Fibroblast of lung (primary cell): ENCODE results near the gene SLC22A17. TPM values are rescaled to one million over a fixed set of nuclear protein-coding genes. Genes with fewer than 3 reads are reported as not detected.

Source experiments
- DNase-seq, 2 donors: peaks; one replicate each; pipeline versions ENCODE4 v3.0.0 to v3.0.0-alpha.2; 2010; ENCODE audit warnings: low read depth in 2 of 2
- H2AFZ ChIP-seq: 2 replicates; pipeline ENCODE4 v1.5.1; 2012; ENCODE audit warnings: low read length, control low read depth, inconsistent platforms
- H3K27ac ChIP-seq: 2 replicates; pipeline ENCODE4 v1.5.1; 2011; ENCODE audit warnings: low read length, control low read depth; ENCODE audit not compliant: insufficient read depth
- H3K27me3 ChIP-seq: 2 replicates; pipeline ENCODE4 v1.5.1; 2011; ENCODE audit warnings: mild to moderate bottlenecking, low read length; ENCODE audit not compliant: control insufficient read depth, insufficient read depth
- H3K36me3 ChIP-seq: 2 replicates; pipeline ENCODE4 v1.5.1; 2011; ENCODE audit warnings: low read length; ENCODE audit not compliant: control insufficient read depth, insufficient read depth
- H3K4me1 ChIP-seq: 2 replicates; pipeline ENCODE4 v1.5.1; 2011; ENCODE audit warnings: low read length; ENCODE audit not compliant: control insufficient read depth, insufficient read depth; ENCODE audit errors: extremely low read depth
- H3K4me2 ChIP-seq: 2 replicates; pipeline ENCODE4 v1.5.1; 2011; ENCODE audit warnings: low read length, control low read depth; ENCODE audit not compliant: insufficient read depth; ENCODE audit errors: extremely low read depth
- H3K4me3 ChIP-seq, 4 experiments: fragments of 200-600 bp in 1 of 4; sonication (generic) in 1 of 4; replicated peaks in 1 of 4; 2 replicates each; pipeline ENCODE4 v1.5.1; 2011 to 2016; ENCODE audit warnings: low read length in 4 of 4, low read depth in 3 of 4, mild to moderate bottlenecking in 3 of 4, control low read depth in 2 of 4, inconsistent platforms in 1 of 4, mixed read lengths in 1 of 4; ENCODE audit not compliant: insufficient read depth in 1 of 4; ENCODE audit errors: control extremely low read depth in 1 of 4
- H3K79me2 ChIP-seq: 2 replicates; pipeline ENCODE4 v1.5.1; 2012; ENCODE audit warnings: mild to moderate bottlenecking, low read length, inconsistent platforms; ENCODE audit not compliant: control insufficient read depth, insufficient read depth
- H3K9ac ChIP-seq: 2 replicates; pipeline ENCODE4 v1.5.1; 2011; ENCODE audit warnings: mild to moderate bottlenecking, low read length, control low read depth; ENCODE audit not compliant: insufficient read depth
- H3K9me3 ChIP-seq: 2 replicates; pipeline ENCODE4 v1.5.1; 2012; ENCODE audit warnings: low read depth, low read length; ENCODE audit not compliant: control insufficient read depth, insufficient read depth
- H4K20me1 ChIP-seq: 2 replicates; pipeline ENCODE4 v1.5.1; 2011; ENCODE audit warnings: low read length; ENCODE audit not compliant: control insufficient read depth, insufficient read depth; ENCODE audit errors: extremely low read depth
- CTCF ChIP-seq, 2 donors: IDR thresholded peaks in 1 of 2; conservative IDR thresholded peaks in 1 of 2; 1 replicate in 1 of 2; 2 replicates in 1 of 2; pipeline ENCODE4 v1.5.1; 2011 to 2012; ENCODE audit warnings: low read length in 2 of 2, control low read depth in 1 of 2, inconsistent platforms in 1 of 2, low read depth in 1 of 2, mild to moderate bottlenecking in 1 of 2
- EZH2 ChIP-seq: IDR thresholded peaks from 2 replicates; pipeline ENCODE4 v1.5.1; 2012; ENCODE audit warnings: low read length, control low read depth, mild to moderate bottlenecking; ENCODE audit errors: missing control alignments
- polyA plus RNA-seq, 2 donors: library from polyadenylated mRNA; depleted of rRNA in 1 of 2; stranded (reverse) in 1 of 2; unstranded in 1 of 2; fragments of >200 nt; gene quantifications; 2 replicates each; pipeline ENCODE4 v1.2.1, GENCODE V29; 2011 to 2012; ENCODE audit warnings: missing spikeins in 1 of 2
- total RNA-seq: library from RNA; depleted of rRNA; stranded (reverse); fragments of >200 nt; gene quantifications from 2 replicates; pipeline ENCODE4 v1.2.1, GENCODE V29; 2014

SLC22A17 gene
- total and polyA plus RNA-seq, 2 donors (not counting 1 experiment from before 2014, with no cell fraction given): 7.9 to 23.1 TPM

- H3K79me2 ChIP-seq: no peaks in the 10 kb centered on the region
- peak overlapping the region; percentile 8 for H3K9ac ChIP-seq
- TF ChIP-seq CTCF (conservative IDR thresholded peaks at IDR 0.05 in 1 of 2, IDR thresholded peaks at IDR 0.05 in 1 of 2; ENCODE audit: low read depth in 1 of 2, low read length in 2 of 2) (no peak), EZH2 (peak; percentile 16)
- H3K9me3 ChIP-seq: no peaks in the 10 kb centered on the region
- no peak overlapping the region for H2AFZ ChIP-seq
- no peaks in the 10 kb centered on the region for H3K4me1 ChIP-seq
- peak overlapping the region; percentile 10 for H3K27ac ChIP-seq
- H3K4me2 ChIP-seq: no peak overlapping the region
- H4K20me1 ChIP-seq: no peaks in the 10 kb centered on the region
- peak overlapping the region in 2 of 4 experiments; percentile 31 to 62 for H3K4me3 ChIP-seq
- H3K36me3 ChIP-seq: no peaks in the 10 kb centered on the region
- peak; percentile 78 to 81 for DNase-seq
- peaks cover 20% of the 10 kb centered on the region for H3K27me3 ChIP-seq
Observed at GRCh38 chr14:23365732-23366425, 13.2 kb upstream of the SLC22A17 start.

GRCh38 chr14:23365036-23365731, 12.5 kb upstream of the SLC22A17 start, which contains the start of gene EFS:
EFS (minus strand) TSS chr14:23365172; CDS start chr14:23365025, 147 bp downstream.
- Histone ChIP-seq H3K4me1 (no peaks in the 10 kb centered on the region), H3K27me3 (peaks cover 20% of the 10 kb centered on the region), H3K4me2 (peak within 1 kb of the TSS; percentile 58), H3K27ac (peak within 1 kb of the TSS; percentile 62), H3K36me3 (no peaks in the 10 kb centered on the region), H2AFZ (peak within 1 kb of the TSS; percentile 10), H3K79me2 (no peaks in the 10 kb centered on the region), H3K9ac (peak within 1 kb of the TSS; percentile 48), H3K4me3 (peak within 1 kb of the TSS; percentile 17 to 69 (median 46)), H3K9me3 (no peaks in the 10 kb centered on the region), H4K20me1 (no peaks in the 10 kb centered on the region)
- peak; percentile 47 to 49 for DNase-seq
- no peak for TF ChIP-seq CTCF (conservative IDR thresholded peaks at IDR 0.05 in 1 of 2, IDR thresholded peaks at IDR 0.05 in 1 of 2; ENCODE audit: low read depth in 1 of 2, low read length in 2 of 2)
- TF ChIP-seq EZH2: no peak
